Caco-2 (cell line): ENCODE measurements around the gene ZBTB43. TPM values are rescaled to one million over a fixed set of nuclear protein-coding genes. Genes with fewer than 3 reads are reported as not detected.

Experiments
- BruUV-seq: library from RNA; stranded (reverse); fragments of 400-500 nt; replicated peaks from 2 replicates; lab custom pipeline; 2021; lab: Mats Ljungman, UMichigan
- CTCF ChIA-PET: fragments of 300-600 bp; sonication (Branson Sonifier 250); formaldehyde crosslinking; loops from one replicate; lab custom pipeline; 2022; ENCODE audit warnings: antibody characterized with exemption; lab: Charles Lee
- POLR2A ChIA-PET: fragments of 300-600 bp; sonication (Branson Sonifier 250); formaldehyde crosslinking; loops from one replicate; lab custom pipeline; 2022; ENCODE audit warnings: antibody characterized with exemption; lab: Charles Lee
- DNase-seq, 2 experiments: peaks; one replicate each; pipeline versions ENCODE4 v3.0.0 to v3.0.0-alpha.2; 2020 to 2022
- H3K27me3 ChIP-seq: replicated peaks from 2 replicates; pipeline ENCODE4 v1.6.0; 2011; ENCODE audit warnings: low read length; ENCODE audit not compliant: control insufficient read depth, insufficient read depth
- H3K36me3 ChIP-seq: 2 replicates; pipeline ENCODE4 v1.5.1; 2011; ENCODE audit warnings: low read length; ENCODE audit not compliant: control insufficient read depth, insufficient read depth
- H3K4me1 ChIP-seq: fragments of 250-450 bp; sonication (Bioruptor Pico); 2 replicates; pipeline ENCODE4 v1.5.1; 2020; ENCODE audit warnings: mild to moderate bottlenecking
- H3K4me3 ChIP-seq: 2 replicates; pipeline ENCODE4 v1.5.1; 2011; ENCODE audit warnings: low read depth, mild to moderate bottlenecking, control low read depth, low read length
- H3K9me3 ChIP-seq: fragments of 250-450 bp; sonication (Bioruptor Pico); 2 replicates; pipeline ENCODE4 v1.5.1; 2020; ENCODE audit warnings: mild to moderate bottlenecking, moderate library complexity
- H3K27ac Mint-ChIP-seq: one replicate; pipeline ENCODE4 v1.8.0; 2022; ENCODE audit warnings: mixed read lengths; ENCODE audit not compliant: unreplicated experiment
- H3K27me3 Mint-ChIP-seq: one replicate; pipeline ENCODE4 v1.8.0; 2022; ENCODE audit warnings: mixed read lengths; ENCODE audit not compliant: insufficient read depth, unreplicated experiment
- H3K36me3 Mint-ChIP-seq: one replicate; pipeline ENCODE4 v1.8.0; 2022; ENCODE audit warnings: mild to moderate bottlenecking, mixed read lengths; ENCODE audit not compliant: insufficient read depth, unreplicated experiment
- H3K4me1 Mint-ChIP-seq: one replicate; pipeline ENCODE4 v1.8.0; 2022; ENCODE audit warnings: low read depth, mixed read lengths; ENCODE audit not compliant: unreplicated experiment
- H3K4me3 Mint-ChIP-seq: one replicate; pipeline ENCODE4 v1.8.0; 2022; ENCODE audit warnings: mild to moderate bottlenecking, moderate library complexity, mixed read lengths; ENCODE audit not compliant: unreplicated experiment
- H3K9me3 Mint-ChIP-seq: one replicate; pipeline ENCODE4 v1.8.0; 2022; ENCODE audit warnings: mixed read lengths; ENCODE audit not compliant: unreplicated experiment
- intact Hi-C: fragments of 100-400 bp; cut with micrococcal nuclease; formaldehyde crosslinking; loops from one replicate; pipeline ENCODE4 v1.10.0; 2022; ENCODE audit not compliant: unreplicated experiment
- total RNA-seq: library from RNA; stranded (reverse); gene quantifications from 2 replicates; pipeline ENCODE4 v1.2.3, GENCODE V29; 2022
- TF ChIP-seq, protein P1 (sequence below), 2 experiments: fragments of 200-600 bp in 1 of 2; IDR thresholded peaks; 1 replicate in 1 of 2; 2 replicates in 1 of 2; pipeline versions ENCODE4 v1.5.1 to v1.8.0; 2011 to 2022; ENCODE audit warnings: antibody characterized with exemption in 1 of 2, control low read depth in 1 of 2, inconsistent platforms in 1 of 2, low read depth in 1 of 2, low read length in 1 of 2, mild to moderate bottlenecking in 1 of 2, moderate library complexity in 1 of 2; ENCODE audit not compliant: insufficient read depth in 1 of 2, severe bottlenecking in 1 of 2, unreplicated experiment in 1 of 2

Gene ZBTB43
- total RNA-seq, 1 experiment from 2014 or later = 18.5 TPM

DNA sequence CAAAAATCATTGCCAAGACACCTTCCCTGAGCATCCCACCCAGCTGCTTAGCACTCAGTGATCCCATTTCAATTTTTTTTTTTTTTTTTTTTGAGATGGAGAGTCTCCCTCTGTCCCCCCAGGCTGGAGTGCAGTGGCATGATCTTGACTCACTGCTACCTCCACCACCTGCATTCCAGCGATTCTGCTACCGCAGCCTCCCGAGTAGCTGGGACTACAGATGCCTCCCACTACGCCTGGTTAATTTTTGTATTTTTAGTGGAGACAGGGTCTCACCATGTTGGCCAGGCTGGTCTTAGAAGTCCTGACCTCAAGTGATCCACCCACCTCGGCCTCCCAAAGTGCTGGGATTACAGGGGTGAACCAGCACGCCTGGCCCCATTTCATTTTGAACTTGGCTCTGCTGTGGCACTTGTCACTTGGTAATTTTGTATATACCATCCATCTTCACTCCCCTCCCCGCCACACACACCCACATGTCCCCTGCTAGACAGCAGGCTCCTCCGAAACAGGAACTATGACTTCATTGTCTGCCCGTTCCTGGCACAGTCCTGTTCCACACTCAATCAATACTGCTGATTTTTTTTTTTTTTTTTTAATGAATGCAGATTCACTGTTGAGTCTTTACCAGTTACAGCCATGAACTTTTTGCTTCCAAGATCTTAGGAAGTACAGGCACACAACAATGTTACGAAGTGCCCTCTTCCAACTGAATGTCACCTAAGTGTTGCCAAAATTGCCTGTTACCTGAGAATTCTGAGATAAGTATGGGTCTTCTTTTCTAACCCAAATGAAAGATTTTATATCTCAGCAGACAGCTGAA, 38.3 kb downstream of the ZBTB43 start:
- Mint-ChIP-seq H3K4me3 (no peak overlapping the region), H3K9me3 (no peaks in the 10 kb centered on the region), H3K36me3 (peaks cover 19% of the 10 kb centered on the region), H3K27me3 (no peaks in the 10 kb centered on the region), H3K27ac (no peak overlapping the region), H3K4me1 (peaks cover 14% of the 10 kb centered on the region)
- Histone ChIP-seq H3K4me3 (no peak overlapping the region), H3K9me3 (no peaks in the 10 kb centered on the region), H3K27me3 (no peaks in the 10 kb centered on the region), H3K4me1 (no peaks in the 10 kb centered on the region), H3K36me3 (no peaks in the 10 kb centered on the region)
- ChIA-PET POLR2A (interaction anchor here (0.6 kb wide), 1 partner anchor 17 kb away, joined by 4 read pairs; no protein-coding TSS in a partner anchor), CTCF (interaction anchor here (0.6 to 0.7 kb wide), 2 partner anchors 45 to 86 kb away, joined by 3 to 4 read pairs; no protein-coding TSS in a partner anchor)
- BruUV-seq = no TSS peak
- intact Hi-C loops = no loop called here
- no peak for DNase-seq
- TF ChIP-seq, protein P1, sequence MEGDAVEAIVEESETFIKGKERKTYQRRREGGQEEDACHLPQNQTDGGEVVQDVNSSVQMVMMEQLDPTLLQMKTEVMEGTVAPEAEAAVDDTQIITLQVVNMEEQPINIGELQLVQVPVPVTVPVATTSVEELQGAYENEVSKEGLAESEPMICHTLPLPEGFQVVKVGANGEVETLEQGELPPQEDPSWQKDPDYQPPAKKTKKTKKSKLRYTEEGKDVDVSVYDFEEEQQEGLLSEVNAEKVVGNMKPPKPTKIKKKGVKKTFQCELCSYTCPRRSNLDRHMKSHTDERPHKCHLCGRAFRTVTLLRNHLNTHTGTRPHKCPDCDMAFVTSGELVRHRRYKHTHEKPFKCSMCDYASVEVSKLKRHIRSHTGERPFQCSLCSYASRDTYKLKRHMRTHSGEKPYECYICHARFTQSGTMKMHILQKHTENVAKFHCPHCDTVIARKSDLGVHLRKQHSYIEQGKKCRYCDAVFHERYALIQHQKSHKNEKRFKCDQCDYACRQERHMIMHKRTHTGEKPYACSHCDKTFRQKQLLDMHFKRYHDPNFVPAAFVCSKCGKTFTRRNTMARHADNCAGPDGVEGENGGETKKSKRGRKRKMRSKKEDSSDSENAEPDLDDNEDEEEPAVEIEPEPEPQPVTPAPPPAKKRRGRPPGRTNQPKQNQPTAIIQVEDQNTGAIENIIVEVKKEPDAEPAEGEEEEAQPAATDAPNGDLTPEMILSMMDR (IDR thresholded peaks at IDR 0.05; ENCODE audit: insufficient read depth in 1 of 2, low read depth in 1 of 2, low read length in 1 of 2, severe bottlenecking in 1 of 2, unreplicated experiment in 1 of 2) = no peak

DNA sequence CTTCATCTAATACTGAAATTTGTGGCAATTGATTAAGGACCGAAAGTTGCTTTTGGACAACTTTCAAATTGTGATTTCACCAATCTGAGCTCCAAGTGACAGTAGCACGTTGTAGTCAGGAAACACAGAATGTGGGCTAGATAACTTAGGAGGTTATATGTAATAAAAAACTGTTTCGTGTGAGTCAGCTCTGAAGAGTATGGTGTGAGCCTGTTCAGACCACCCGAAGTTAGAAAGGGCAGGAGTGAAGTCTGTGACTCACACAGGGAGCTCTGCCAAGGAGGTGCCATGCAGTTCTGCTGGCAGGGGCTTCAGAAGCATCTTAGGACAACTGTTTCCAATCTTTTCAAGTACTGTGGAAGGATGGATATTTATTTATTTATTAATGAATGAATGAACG, 39.2 kb downstream of the ZBTB43 start:
- H3K9me3 ChIP-seq = no peaks in the 10 kb centered on the region
- TF ChIP-seq, protein P1 (IDR thresholded peaks at IDR 0.05; ENCODE audit: insufficient read depth in 1 of 2, low read depth in 1 of 2, low read length in 1 of 2, severe bottlenecking in 1 of 2, unreplicated experiment in 1 of 2) = no peak
- H3K27ac Mint-ChIP-seq = no peak overlapping the region
- peaks cover 10% of the 10 kb centered on the region for H3K4me1 Mint-ChIP-seq
- POLR2A ChIA-PET = no interaction called here
- BruUV-seq = no TSS peak
- H3K9me3 Mint-ChIP-seq = no peaks in the 10 kb centered on the region
- H3K27me3 Mint-ChIP-seq = no peaks in the 10 kb centered on the region
- no peaks in the 10 kb centered on the region for H3K36me3 ChIP-seq
- CTCF ChIA-PET = no interaction called here
- H3K4me3 Mint-ChIP-seq = no peak overlapping the region
- H3K4me1 ChIP-seq = no peaks in the 10 kb centered on the region
- H3K4me3 ChIP-seq = no peak overlapping the region
- intact Hi-C loops = no loop called here
- H3K27me3 ChIP-seq = no peaks in the 10 kb centered on the region
- DNase-seq = no peak
- peaks cover 12% of the 10 kb centered on the region for H3K36me3 Mint-ChIP-seq

DNA sequence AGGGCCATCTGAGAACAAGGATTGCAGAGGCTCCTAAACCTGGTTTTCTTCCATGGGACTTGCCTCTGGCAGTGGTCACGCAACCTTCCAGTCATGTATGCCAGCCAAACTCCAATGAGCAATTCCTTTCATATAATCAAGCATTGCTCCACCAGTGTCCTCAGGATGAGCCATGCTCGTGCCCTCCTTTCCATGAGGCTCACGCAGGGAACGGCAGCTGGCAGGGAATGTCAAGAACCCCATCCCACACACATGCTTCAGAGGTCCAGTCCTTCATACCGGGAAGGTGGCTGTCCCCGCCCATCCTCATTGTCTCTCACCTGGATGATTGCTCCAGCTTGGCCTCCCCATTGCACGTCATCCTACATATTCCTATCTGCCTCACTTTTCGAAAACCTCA, 42.2 kb downstream of the ZBTB43 start:
- intact Hi-C loops = no loop called here
- Histone ChIP-seq H3K4me1 (no peaks in the 10 kb centered on the region), H3K36me3 (no peaks in the 10 kb centered on the region), H3K9me3 (no peaks in the 10 kb centered on the region), H3K4me3 (no peak overlapping the region), H3K27me3 (no peaks in the 10 kb centered on the region; the same call in 1 of the 2 replicates)
- no peak overlapping the region for H3K27ac Mint-ChIP-seq
- peaks cover 6% of the 10 kb centered on the region for H3K36me3 Mint-ChIP-seq
- DNase-seq = no peak
- no peaks in the 10 kb centered on the region for H3K27me3 Mint-ChIP-seq
- no peaks in the 10 kb centered on the region for H3K4me1 Mint-ChIP-seq
- no peak overlapping the region for H3K4me3 Mint-ChIP-seq
- TF ChIP-seq, protein P1 (IDR thresholded peaks at IDR 0.05; ENCODE audit: insufficient read depth in 1 of 2, low read depth in 1 of 2, low read length in 1 of 2, severe bottlenecking in 1 of 2, unreplicated experiment in 1 of 2) = no peak
- POLR2A ChIA-PET = no interaction called here
- no TSS peak for BruUV-seq
- CTCF ChIA-PET = no interaction called here
- H3K9me3 Mint-ChIP-seq = no peaks in the 10 kb centered on the region
